RCC 7860 (cell line): ENCODE results near the gene GRK2.
"Not testable (repeated sequence)": the region's sequence is repeated elsewhere in the genome, so short reads cannot be mapped to it uniquely, and the experiment has no call there.

Experiments used
- DNase-seq: peaks from one replicate; pipeline ENCODE4 v3.0.0-alpha.2; 2015; ENCODE audit warnings: low spot score
- FAIRE-seq: peaks from 2 replicates; lab custom pipeline; 2012; peaks lifted over from hg19 to GRCh38; lab: Jason Lieb, UNC

Gene GRK2

DNA sequence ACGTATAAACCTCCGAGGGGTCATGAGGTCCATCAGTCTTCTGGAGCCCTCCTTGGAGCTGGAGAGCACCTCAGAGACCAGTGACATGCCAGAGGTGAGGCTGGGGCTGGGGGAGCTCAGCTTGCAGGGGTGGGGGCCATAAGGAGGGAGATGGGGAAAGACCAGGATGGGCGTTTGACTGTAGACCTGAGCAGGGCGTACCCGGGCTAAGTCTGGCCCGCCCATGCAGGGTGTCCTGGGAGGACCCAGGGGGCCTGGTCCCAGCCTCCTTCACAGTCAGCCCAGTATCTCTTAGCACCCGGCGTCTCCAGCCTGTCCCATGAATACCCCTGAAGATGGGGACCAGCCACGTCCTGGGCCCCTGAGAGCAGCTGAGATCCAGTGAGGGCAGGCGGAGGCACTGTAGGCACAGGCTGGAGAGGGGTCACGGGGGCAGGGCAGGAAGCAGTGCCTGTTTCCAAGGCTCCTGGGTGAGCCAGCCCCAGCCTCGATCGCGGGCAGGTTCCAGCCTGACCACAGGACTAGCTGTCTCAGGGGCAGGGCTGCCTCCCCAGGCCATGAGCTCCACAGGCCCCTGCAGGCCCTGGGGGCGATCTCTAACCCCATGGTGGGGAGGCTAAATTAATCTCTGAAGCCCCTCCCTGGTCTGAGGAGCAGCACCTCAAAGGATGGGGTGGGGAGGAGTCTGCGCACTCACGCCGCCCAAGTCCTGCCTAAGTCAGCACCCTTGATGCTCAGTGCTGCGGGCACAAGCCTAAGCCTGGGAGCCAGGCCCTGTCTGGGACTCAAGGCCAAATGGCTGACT, 44.2 kb downstream of the GRK2 start:
- no peak for FAIRE-seq

DNA sequence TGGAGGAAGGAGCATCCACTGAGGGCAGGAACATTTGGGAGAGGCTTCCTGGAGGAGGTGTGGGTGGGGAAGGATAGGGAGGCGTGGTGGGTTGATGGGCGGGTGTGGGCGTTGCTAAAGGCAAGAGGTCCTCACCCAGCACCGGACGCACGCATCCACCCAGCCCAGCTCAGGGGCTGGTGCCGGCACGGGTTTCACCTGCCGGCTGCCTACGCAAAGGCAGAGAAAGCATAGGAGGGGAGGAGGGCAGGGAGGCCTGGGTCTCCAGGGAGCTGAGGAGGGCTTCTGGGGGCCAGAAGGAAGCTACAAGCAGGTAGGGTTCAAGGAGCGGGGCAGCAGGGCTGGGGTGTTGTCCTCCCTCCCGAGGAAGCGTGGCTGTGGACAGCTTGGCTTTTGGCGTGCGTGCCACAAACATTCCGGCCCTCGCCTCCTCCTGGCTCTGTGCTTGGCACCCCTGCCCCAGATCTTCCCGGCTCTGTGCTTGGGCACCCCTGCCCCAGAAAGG, 44.8 kb downstream of the GRK2 start:
- FAIRE-seq (no peak), DNase-seq (no peak)

More for the DNA sequence above, 44.2 kb downstream of the GRK2 start:
- DNase-seq, result no peak

DNA sequence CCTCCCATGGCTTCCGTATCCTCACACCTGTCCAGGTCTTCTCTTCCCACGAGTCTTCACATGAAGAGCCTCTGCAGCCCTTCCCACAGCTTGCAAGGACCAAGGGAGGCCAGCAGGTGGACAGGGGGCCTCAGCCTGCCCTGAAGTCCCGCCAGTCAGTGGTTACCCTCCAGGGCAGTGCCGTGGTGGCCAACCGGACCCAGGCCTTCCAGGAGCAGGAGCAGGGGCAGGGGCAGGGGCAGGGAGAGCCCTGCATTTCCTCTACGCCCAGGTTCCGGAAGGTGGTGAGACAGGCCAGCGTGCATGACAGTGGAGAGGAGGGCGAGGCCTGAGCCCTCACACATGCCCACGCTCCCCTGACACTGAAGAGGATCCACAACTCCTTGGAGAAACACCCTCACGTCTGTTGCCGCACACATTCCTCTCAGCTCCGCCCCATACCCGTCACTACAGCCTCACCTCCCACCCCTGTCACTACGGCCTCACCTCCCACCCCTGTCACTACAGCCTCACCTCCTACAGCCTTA, 45.3 kb downstream of the GRK2 start:
- no peak for FAIRE-seq
- no peak for DNase-seq

DNA sequence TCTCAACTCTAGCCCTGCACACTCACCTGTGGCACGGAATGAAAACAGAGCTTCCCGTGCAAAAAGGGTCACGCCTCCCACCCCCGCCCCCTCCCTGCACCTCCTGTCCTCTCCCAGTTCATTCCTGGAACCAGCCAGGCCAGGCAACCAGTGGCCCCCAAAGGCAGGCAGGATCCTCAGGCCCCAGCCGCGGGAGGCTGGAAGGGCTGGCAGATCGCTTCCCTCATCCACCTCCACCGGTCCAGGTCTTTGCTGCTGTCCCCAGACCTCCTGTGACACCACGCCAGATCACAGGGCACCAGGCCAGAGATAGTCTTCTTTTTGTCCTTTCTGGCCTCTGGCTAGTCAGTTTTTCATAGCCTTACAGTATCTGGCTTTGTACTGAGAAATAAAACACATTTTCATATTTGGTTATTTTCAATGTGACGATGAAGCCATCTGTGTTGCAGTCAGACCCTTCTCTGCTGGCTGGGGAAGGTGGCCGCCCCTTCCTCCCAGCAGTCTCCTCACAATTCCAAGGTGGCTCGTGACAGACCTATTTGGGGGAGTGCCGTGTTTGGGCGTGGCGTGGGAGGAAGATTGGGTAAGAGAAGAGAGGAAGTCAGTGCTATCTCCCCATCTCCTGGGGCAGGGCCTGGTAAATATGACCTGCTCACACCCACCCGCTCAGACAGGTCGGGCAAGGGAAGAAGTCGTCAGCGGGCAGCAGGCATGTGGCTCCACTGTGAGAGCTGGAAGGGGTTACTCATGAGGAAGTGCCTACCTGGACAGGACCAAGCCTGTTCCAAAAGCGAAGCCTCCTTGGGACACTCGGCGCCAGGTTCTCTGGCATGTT, 46.1 kb downstream of the GRK2 start:
- FAIRE-seq, result no peak

DNA sequence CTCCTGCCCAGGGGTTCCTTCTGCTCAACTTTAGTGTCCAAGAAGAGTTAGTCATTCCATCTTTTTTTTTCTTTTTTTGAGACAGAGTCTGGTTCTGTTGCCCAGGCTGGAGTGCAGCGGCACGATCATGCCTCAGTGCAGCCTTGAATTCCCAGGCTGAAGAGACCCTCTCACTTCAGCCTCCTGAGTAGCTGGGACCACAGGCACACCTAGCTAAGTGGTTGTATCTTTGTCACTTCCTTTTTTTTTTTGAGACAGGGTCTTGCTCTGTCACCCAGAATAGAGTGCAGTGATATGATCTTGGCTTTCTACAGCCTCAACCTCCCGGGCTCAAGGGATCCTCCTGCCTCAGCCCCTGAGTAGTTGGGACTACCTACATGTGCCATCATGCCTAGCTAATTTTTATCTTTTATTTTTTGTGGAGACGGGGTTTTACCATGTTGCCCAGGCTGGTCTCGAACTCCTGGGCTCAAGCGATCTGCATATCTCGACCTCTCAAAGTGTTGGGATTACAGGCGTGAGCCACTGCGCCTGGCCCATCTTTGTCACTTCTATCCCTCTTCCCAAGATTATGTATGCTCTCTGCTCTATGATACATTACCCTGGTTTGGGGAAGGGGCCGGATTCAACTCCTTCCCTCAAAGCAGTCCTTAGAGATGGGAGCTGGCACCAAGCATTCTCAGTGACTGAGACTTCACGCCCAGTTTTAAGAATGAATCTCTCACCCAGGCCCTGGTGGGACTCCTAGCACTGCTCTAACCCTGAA, 47.0 kb downstream of the GRK2 start:
- FAIRE-seq, result no peak
- no peak for DNase-seq

More for the DNA sequence above, 46.1 kb downstream of the GRK2 start:
- DNase-seq, result no peak

DNA sequence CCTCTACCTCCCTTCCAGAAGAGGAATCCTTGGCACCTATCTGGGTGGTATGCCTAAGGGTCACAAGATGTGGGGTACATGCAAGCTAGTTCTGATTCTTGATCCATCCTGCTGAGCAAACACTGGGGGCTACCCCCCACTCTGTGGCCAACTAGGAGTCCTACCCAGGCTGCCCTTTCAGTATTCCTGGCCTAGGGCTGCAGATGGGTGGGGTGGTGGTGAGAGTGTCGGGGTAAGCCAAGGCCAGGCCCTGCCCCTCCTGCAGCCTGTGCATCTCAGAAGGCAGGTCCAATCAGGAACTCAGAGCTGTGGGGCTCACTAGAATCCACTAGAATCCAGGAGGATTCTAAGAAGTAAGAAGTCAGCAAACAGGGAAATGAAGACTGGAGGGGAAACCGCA, 47.9 kb downstream of the GRK2 start:
- no peak for DNase-seq
- no peak for FAIRE-seq

DNA sequence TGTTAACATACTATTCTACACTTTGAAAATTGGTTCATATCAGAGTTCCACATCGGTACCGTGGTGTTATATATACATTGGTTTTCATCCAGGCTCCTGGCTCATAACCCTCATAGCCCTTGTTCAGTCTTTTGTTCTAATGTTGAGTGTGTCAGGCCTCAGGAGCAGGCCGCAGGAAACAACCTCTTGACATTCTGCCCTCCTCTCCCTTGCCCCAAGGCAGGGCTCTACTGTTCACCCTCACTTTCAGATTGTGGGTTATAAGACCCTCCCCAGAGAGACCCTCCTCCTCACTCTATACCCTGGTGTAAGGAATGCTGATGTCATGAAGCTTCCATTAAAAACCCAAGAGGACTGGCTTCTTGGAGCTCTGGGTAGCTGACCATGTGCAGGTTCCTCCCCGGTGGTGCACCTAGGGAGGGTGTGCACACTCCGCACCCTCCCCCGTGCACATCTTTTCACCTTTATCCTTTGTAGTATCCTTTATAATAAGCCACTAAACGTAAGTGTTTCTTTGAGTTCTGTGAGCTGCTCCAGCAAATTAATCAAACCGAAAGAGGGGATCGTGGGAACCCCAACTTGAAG, 49.1 kb downstream of the GRK2 start:
- DNase-seq (no peak), FAIRE-seq (no peak)

DNA sequence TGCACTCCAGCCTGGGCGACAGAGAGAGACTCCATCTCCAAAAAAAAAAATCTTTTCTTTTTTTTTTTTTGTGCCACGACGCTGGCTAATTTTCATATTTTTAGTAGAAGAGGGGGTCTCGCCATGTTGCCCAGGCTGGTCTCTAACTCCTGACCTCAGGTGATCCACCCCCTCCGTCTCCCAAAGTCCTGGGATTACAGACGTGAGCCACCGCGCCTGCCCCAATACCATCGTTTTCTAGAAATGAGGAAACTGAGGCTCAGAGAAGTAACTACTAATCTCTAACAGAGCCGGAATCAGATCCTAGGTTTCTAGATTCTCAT, 50.6 kb downstream of the GRK2 start:
- FAIRE-seq (no peak), DNase-seq (no peak)

DNA sequence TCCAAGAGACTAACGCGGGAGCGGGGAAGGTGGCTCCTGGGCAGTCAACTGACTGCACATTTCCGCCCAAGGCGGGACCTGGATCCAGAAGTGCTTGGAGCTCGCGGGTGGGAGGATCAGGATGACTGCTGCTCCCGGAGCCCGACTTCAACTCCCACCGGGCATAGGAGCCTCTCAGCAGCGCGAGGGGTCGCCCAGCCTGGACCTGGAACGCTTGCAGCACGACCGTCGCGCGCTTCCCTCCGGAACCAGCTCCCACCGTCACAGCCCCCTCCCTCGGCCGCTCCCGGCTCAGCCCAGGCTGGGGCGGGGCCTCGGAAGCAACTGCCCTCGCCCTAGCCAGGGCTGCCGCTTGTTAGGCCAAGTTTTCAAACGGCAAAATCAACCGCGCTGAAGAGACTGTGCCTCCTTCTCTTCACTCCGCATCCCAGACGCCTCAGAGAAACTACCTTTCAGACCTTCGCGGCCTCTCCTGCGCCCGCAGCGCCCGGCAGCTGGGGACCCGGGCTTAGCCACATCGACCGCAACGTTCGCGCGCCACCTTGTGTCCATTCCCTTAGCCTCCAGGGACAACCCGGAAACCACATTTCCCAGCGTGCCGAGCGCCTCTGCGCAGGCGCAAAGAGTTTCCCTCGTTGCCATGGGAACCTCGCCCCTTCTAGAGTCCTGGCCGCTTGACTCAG, 51.1 kb downstream of the GRK2 start:
- DNase-seq (peak; percentile 88), FAIRE-seq (no peak)

DNA sequence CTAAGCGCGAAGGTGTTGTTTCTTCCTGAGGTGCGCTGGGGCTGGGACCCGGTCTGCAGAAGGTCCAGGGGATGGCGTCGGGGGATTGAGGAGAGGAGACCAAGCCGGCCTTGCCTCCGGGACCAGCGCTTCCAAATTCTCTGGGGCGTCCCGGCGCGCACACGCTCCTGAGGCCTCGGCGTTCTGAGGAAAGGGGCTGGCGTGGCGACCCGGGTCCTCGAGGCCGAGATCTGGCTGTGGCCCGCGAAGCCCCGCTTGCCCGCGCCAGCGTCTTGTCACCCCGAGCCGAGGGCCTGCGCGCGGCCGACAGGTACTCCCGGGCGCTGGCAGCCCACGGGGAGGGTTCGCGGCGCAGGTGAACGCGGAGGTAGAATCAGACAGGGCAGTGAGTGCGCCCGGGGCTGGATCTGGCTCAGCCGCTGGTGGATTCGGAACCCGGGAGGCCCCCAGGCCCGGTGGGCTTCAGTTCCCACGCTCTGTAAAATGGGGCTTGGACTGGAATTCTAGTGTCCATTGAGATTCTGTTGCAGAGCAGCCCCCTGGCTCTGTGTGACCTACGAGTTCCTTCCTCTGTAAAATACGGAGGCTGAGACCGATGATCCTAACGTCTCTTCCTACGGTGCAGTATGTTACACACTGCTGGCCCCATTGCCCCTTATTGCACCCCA, 51.7 kb downstream of the GRK2 start:
- DNase-seq (no peak), FAIRE-seq (no peak)

DNA sequence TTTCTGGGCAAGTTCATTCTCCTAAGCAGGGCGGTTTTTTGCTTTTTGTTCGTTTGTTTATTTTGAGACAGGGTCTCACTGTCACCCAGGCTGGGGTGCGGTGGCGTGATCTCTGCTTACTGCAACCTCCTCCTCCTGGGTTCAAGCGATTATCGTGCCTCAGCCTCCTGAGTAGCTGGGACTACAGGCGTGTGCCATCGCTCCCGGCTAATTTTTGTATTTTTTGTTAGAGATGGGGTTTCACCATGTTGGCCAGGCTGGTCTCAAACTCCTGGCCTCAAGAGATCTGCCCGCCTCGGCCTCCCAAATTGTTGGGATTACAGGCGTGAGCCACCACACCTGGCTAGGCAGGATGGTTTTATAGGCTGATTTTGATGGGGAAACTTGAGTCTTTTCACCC, 52.6 kb downstream of the GRK2 start:
- not testable (repeated sequence) for FAIRE-seq, DNase-seq

DNA sequence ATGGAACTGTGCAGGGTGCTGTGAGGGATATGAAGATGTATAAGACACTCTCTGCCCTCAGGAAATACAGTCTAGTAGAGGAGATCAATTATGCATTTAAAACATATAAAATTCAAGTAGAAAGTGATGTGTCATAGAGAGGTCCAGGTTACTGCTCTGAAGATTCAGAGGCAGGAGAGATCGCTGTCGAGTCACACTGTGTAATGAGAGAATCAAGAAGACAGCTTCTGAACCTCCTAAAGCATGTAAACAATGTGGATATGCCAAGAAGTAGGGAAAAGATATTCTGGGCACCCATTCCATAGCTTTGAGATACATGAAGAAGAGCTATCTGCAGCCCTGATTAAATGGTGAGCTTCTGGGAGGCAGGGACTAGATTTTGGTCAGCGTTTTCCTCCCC, 53.7 kb downstream of the GRK2 start:
- FAIRE-seq (no peak), DNase-seq (no peak)

DNA sequence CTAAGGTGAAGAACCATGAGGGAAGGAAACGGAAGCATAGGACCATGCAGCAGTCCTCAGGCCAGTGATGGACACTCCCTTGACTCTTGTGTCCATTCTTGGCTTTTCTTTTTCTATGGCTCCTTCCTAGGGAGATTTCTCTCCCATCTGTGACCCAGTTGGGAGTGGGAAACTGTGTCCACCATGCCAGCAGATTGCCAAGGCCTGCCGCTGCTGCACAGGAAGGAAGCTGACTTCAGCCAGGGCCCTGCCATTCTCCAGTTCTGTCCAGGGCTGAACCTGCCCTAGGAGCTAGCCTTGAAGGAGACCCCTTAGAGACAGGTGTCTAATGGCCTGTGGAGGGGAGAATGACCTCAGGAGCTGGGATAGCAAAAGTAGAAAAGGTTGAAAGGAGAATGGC, 54.4 kb downstream of the GRK2 start:
- no peak for DNase-seq
- no peak for FAIRE-seq

DNA sequence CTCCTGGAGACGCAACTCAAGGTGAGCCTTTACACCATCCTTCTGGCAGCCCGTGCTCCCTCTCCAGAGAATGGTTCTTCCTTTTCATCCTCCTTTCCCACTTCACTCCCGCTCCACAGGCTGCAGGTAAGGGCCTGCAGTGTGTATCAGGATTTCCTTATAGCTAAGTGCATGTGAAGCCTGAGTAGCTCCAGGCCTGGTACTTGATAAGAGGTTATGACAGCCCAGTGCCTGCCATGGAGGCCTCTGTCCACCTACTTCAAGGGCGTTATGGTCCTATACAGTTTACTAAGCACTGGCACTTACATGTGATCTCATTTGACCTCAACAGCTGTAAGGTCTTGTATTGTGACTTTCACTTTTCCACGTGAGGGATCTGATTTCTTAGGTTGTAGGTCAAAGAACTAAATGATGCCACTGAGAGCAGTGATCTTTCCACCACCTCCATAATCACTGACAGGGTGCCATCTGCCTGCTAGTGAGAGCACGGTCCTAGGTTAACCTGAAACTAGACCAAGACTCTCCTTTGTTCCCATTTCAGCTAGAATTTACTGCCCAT, 55.1 kb downstream of the GRK2 start:
- FAIRE-seq (no peak), DNase-seq (no peak)

DNA sequence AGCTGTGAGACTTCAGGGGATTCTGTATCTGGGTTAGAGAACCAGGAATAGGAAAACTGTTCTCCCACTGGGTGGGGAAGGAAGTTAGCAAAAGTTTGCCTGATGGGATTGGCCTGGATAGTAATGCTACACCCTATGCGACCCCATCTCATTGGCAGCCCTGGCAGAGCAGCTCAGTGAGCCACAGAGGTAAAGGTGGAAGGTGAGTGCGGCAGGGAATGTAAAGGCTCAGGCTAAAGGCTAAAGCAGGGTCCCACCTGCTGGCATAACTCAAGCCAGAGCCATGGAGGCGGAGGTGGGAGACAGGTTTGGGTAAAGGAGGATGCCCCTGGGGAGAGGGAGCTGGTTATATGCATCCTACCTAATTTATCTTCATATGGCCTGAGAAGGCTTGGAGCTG, 55.8 kb downstream of the GRK2 start:
- DNase-seq, result no peak
- no peak for FAIRE-seq

DNA sequence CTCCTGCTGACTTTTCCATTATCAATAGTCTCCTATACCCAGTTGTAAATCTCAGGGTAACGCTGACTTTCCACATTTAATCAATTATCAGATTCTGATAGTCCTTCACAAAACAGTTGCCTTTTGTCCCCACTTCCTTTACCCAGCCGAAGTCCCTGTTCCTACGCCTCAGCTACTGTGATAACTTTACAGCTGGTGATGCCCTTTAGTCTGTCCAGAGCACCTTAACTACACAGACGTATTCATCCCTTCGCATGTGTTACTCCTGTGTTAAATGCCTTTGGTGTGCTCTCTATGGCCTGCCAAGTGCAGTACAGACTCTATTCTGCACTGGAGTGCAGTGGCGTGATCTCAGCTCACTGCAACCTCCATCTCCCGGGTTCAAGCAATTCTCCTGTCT, 57.3 kb downstream of the GRK2 start:
- DNase-seq (no peak), FAIRE-seq (no peak)

DNA sequence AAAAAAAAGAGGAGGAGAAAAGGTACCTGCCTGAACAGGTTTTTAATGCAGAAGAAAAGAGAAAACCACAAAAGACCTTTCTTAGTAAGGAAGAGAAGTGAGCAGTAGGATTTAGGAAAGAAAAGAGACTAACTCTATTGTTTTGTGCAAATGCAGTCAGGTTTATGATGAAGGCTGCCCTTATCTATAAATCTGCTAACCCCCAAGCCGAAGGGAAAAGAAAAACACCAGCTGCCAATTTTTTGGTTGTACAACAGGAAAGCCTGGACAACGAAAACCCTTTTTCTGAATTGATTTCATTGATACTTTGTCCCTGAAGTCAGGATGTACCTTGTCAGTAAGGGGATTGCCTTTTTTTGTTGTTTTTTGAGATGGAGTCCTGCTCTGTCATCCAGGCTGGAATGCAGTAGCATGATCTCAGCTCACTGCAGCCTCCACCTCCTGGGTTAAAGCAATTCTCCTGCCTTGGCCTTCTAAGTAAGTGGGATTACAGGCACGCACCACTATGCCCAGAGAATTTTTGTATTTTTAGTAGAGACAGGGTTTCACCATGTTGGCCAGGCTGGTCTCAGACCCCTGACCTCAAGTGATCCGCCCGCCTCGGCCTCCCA, 65.9 kb downstream of the GRK2 start:
- FAIRE-seq (no peak), DNase-seq (no peak)
